ENCODE data around the gene TSPAN9. TPM values are rescaled to one million over a fixed set of nuclear protein-coding genes. Genes with fewer than 3 reads are reported as not detected.

TSPAN9 gene
- total RNA-seq, 3 donors from 2014 or later, result 4.7 to 28.4 (median 8.5) TPM

DNA sequence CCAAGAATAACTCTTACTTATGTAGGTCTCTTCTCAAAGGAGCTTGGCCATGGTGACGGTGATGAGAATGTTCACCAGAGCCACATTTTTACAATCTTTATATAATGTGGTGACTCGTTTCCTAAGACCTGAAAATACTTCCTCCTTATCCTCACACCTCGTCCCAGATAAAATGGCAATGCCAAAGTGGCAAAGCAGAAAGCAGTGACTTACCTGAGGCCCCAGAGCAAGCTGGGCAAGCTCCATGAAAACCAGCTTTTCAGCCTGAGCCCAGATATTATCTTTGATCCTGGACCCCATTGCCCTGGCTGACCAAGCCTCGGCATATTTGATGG is 240.3 kb downstream of the TSPAN9 start:
- DNase-seq, result no peak
- no peak for ATAC-seq
- TF ChIP-seq, protein P1, sequence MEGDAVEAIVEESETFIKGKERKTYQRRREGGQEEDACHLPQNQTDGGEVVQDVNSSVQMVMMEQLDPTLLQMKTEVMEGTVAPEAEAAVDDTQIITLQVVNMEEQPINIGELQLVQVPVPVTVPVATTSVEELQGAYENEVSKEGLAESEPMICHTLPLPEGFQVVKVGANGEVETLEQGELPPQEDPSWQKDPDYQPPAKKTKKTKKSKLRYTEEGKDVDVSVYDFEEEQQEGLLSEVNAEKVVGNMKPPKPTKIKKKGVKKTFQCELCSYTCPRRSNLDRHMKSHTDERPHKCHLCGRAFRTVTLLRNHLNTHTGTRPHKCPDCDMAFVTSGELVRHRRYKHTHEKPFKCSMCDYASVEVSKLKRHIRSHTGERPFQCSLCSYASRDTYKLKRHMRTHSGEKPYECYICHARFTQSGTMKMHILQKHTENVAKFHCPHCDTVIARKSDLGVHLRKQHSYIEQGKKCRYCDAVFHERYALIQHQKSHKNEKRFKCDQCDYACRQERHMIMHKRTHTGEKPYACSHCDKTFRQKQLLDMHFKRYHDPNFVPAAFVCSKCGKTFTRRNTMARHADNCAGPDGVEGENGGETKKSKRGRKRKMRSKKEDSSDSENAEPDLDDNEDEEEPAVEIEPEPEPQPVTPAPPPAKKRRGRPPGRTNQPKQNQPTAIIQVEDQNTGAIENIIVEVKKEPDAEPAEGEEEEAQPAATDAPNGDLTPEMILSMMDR (IDR thresholded peaks at IDR 0.05), result no peak
- intact Hi-C loops (cut with DNase I, micrococcal nuclease), result no loop called here
- Histone ChIP-seq H3K36me3 (ENCODE audit: low read depth) (no peaks in the 10 kb centered on the region), H3K4me3 (no peak overlapping the region), H3K9me3 (no peaks in the 10 kb centered on the region), H3K4me1 (ENCODE audit: low read depth) (no peaks in the 10 kb centered on the region)

DNA sequence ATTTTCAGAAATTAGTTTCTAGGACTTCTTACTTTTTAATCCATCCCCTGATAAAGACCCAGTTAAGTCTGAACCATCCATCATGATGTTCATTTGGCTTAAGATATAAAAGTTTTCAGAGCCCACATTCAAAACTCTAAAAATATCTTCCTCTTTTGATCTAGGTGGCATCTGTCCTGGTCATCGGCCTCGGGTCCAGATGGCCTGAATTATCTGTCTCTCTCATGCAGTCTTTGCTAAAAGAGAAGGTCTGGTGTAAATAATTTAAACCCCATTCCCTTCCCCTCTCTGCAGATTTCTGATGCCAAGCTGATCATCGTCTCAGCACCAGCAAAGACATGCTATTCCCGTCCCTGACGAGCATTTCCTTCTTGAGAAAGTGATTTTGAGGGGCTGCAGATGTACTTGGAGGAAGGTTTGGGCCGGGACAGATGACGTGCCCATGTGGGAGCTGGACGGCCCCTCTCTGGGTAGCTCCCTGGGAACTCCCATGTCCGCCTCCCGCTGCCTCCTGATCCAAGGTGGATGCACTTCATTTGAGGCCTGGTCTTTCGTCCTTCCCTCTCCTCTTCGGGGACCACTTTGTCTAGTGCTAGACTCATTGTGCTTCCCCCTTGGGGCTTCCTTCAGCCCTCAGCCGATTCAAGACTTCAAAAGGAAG is 240.8 kb downstream of the TSPAN9 start:
- ATAC-seq, result no peak
- H3K4me1 ChIP-seq (ENCODE audit: low read depth), result no peaks in the 10 kb centered on the region
- no peak for DNase-seq
- intact Hi-C loops (cut with DNase I, micrococcal nuclease), result no loop called here
- H3K36me3 ChIP-seq (ENCODE audit: low read depth), result no peaks in the 10 kb centered on the region
- no peak overlapping the region for H3K4me3 ChIP-seq
- TF ChIP-seq, protein P1 (IDR thresholded peaks at IDR 0.05), result no peak
- no peaks in the 10 kb centered on the region for H3K9me3 ChIP-seq

DNA sequence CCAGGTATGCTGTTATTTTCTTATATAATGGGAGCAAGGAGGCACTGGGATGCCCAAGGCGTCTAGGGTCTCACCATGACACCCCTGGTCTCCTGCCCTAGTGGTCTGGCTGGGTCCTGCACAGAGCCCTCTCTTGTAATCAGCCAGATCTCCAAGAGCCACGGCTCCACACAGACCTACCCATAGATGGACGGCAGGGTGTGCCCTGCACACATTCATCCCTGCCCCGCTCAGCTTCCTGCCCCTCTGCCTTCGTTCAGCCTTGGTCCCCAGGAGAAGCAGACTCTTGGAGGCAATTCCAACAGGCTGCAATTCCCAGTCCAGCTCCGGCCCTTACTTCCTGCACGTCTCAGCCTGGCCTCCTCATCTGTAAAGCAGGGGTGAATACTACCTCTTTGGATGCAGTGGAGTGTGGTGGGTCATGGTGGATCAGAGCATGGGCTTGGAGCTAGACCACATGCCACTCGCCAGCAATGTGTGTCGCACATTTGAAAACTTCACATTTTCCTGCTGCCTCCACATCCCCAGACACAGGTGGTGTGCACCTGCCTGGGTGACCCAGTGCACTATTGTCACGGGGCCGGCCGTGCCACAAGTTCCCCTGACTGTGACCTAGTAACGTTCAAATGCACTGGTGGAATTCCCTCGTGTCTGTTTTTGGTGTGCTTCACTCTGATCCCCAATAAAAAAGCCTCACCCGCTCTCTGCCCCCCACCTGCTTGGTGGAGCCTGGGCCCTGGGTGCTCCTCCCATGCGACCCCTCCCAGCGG is 242.7 kb downstream of the TSPAN9 start:
- DNase-seq (no peak), ATAC-seq (no peak)
- TF ChIP-seq, protein P1 (IDR thresholded peaks at IDR 0.05), result no peak
- intact Hi-C loops (cut with DNase I, micrococcal nuclease), result no loop called here
- no peaks in the 10 kb centered on the region for H3K36me3 ChIP-seq (ENCODE audit: low read depth)
- no peak overlapping the region for H3K4me3 ChIP-seq
- H3K4me1 ChIP-seq (ENCODE audit: low read depth), result no peaks in the 10 kb centered on the region
- H3K9me3 ChIP-seq, result no peaks in the 10 kb centered on the region

DNA sequence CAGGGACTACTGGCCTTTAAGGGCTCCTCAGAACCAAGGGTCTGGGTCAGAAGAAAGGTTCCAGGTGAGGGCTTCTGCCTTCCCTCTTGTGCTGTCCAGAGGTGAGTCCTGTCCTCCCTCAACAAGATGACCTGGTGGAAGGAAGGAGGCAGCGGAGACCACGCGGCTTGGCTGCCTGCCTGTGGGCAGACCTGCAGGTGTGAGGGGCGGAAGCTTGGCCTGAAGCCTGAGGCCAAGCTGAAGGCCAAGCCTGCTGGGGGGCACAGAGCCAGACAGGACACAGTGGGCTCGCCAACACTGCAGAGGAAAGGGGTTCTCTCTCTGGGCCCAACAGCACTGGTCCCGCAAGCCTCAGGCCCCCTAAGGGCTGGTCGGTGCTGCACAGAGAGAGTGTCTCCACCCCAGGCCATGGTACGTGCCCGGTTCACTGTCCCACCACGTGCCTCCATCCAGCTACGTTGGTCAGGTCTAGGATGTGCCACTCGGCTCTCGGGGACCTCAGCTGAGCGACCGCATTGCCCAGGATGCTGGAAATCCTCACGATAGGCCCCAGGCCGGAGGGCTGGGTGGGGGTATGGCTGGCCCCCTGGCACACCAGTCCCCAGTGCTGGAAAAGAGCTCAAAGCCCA is 243.8 kb downstream of the TSPAN9 start:
- no peaks in the 10 kb centered on the region for H3K36me3 ChIP-seq (ENCODE audit: low read depth)
- no peak overlapping the region for H3K4me3 ChIP-seq
- intact Hi-C loops (cut with DNase I, micrococcal nuclease), result no loop called here
- DNase-seq (no peak), ATAC-seq (no peak)
- H3K9me3 ChIP-seq, result no peaks in the 10 kb centered on the region
- TF ChIP-seq, protein P1 (IDR thresholded peaks at IDR 0.05), result no peak
- H3K4me1 ChIP-seq (ENCODE audit: low read depth), result no peaks in the 10 kb centered on the region

DNA sequence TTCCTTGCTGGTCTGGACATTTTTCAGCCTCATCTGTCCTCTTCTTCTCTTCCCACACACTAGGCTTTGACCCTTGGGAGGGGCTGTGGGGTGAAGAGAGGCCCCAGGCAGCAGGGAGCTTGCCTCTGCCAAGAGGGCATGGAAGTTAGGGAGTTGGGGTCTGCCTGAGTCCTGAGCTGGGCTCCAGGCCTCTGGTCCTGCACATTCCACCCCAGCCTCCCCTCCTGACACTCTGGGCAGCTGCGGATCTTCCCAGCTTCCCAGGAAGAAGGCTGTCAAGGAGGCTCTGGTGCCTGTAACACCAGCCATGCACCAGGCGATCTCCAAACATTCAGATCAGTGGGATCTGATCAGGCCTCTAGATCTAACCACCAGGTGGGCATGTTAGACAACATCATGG is 244.7 kb downstream of the TSPAN9 start:
- Histone ChIP-seq H3K36me3 (ENCODE audit: low read depth) (no peaks in the 10 kb centered on the region), H3K4me1 (ENCODE audit: low read depth) (no peaks in the 10 kb centered on the region), H3K9me3 (no peaks in the 10 kb centered on the region), H3K4me3 (no peak overlapping the region)
- TF ChIP-seq, protein P1 (IDR thresholded peaks at IDR 0.05), result no peak
- intact Hi-C loops (cut with DNase I, micrococcal nuclease), result no loop called here
- DNase-seq (no peak), ATAC-seq (no peak)

Measured in mucosa of descending colon (tissue), 3 donors.